CD8-positive, alpha-beta memory T cell (primary cell): ENCODE measurements around the gene TNPO3. TPM values are rescaled to one million over a fixed set of nuclear protein-coding genes. Genes with fewer than 3 reads are reported as not detected.

Source experiments
- CTCF ChIA-PET: fragments of 350-600 bp; sonication (Branson Sonifier 250); formaldehyde crosslinking; loops from one replicate; lab custom pipeline; 2021; ENCODE audit warnings: antibody characterized with exemption; lab: Charles Lee
- POLR2A ChIA-PET: fragments of 350-600 bp; sonication (Branson Sonifier 250); formaldehyde crosslinking; loops from one replicate; lab custom pipeline; 2021; ENCODE audit warnings: antibody characterized with exemption; lab: Charles Lee
- DNase-seq, 5 donors: peaks; one replicate each; pipeline versions ENCODE4 v3.0.0 to v3.0.0-alpha.2; 2020 to 2022; ENCODE audit warnings: mixed read lengths in 1 of 5
- H3K27ac ChIP-seq: one replicate; pipeline ENCODE4 v1.7.0; 2013; ENCODE audit warnings: low read depth, mild to moderate bottlenecking, low read length, moderate library complexity
- H3K27me3 ChIP-seq: 2 replicates; pipeline ENCODE4 v1.7.0; 2013; ENCODE audit warnings: low read length, mild to moderate bottlenecking; ENCODE audit not compliant: insufficient read depth, poor library complexity, severe bottlenecking
- H3K36me3 ChIP-seq: 2 replicates; pipeline ENCODE4 v1.7.0; 2013; ENCODE audit warnings: mild to moderate bottlenecking, low read length, moderate library complexity; ENCODE audit not compliant: insufficient read depth
- H3K4me1 ChIP-seq: 2 replicates; pipeline ENCODE4 v1.7.0; 2013; ENCODE audit warnings: mild to moderate bottlenecking, low read length, moderate library complexity; ENCODE audit not compliant: insufficient read depth
- H3K4me3 ChIP-seq: 2 replicates; pipeline ENCODE4 v1.7.0; 2013; ENCODE audit warnings: mild to moderate bottlenecking, low read length
- H3K9me3 ChIP-seq: 2 replicates; pipeline ENCODE4 v1.7.0; 2013; ENCODE audit warnings: mild to moderate bottlenecking, low read length
- H3K27ac Mint-ChIP-seq, 8 donors: one replicate each; pipeline ENCODE4 v1.8.0; 2020 to 2021; ENCODE audit warnings: mixed read lengths in 8 of 8, mild to moderate bottlenecking in 6 of 8, inconsistent platforms in 3 of 8, moderate library complexity in 3 of 8
- H3K27me3 Mint-ChIP-seq, 2 donors: one replicate each; pipeline ENCODE4 v1.8.0; 2020 to 2021; ENCODE audit warnings: mixed read lengths in 2 of 2, mild to moderate bottlenecking in 1 of 2, moderate library complexity in 1 of 2
- H3K36me3 Mint-ChIP-seq, 3 donors: one replicate each; pipeline ENCODE4 v1.8.0; 2020 to 2021; ENCODE audit warnings: mixed read lengths in 3 of 3, inconsistent platforms in 1 of 3, mild to moderate bottlenecking in 1 of 3
- H3K4me1 Mint-ChIP-seq, 3 donors: one replicate each; pipeline ENCODE4 v1.8.0; 2020 to 2021; ENCODE audit warnings: mixed read lengths in 3 of 3, inconsistent platforms in 1 of 3, mild to moderate bottlenecking in 1 of 3
- H3K4me3 Mint-ChIP-seq, 7 donors: one replicate each; pipeline ENCODE4 v1.8.0; 2020 to 2021; ENCODE audit warnings: mixed read lengths in 7 of 7, mild to moderate bottlenecking in 6 of 7, moderate library complexity in 4 of 7, inconsistent platforms in 2 of 7
- H3K9me3 Mint-ChIP-seq, 5 donors: one replicate each; pipeline ENCODE4 v1.8.0; 2020 to 2022; ENCODE audit warnings: mixed read lengths in 5 of 5, mild to moderate bottlenecking in 3 of 5, moderate library complexity in 2 of 5, inconsistent platforms in 1 of 5
- polyA plus RNA-seq: library from polyadenylated mRNA; unstranded; fragments of 300-500 nt; fragmentation: Illumina TruSeq; gene quantifications from one replicate; pipeline ENCODE4 v1.2.3, GENCODE V29; 2021
- total RNA-seq, 2 experiments: library from RNA; stranded (reverse); gene quantifications; one replicate each; pipeline ENCODE4 v1.2.3, GENCODE V29; 2021

TNPO3 gene
- total and polyA plus RNA-seq, 3 experiments from 2014 or later: 43.1 to 82.1 (median 80.5) TPM

- CTCF ChIA-PET: no interaction called here
- no peak overlapping the region for H3K4me3 Mint-ChIP-seq
- H3K27ac Mint-ChIP-seq: no peak overlapping the region
- Histone ChIP-seq H3K27ac (no peak overlapping the region), H3K27me3 (no peaks in the 10 kb centered on the region), H3K4me3 (no peak overlapping the region), H3K9me3 (no peaks in the 10 kb centered on the region), H3K4me1 (peaks cover 13% of the 10 kb centered on the region), H3K36me3 (no peaks in the 10 kb centered on the region)
- no peaks in the 10 kb centered on the region for H3K36me3 Mint-ChIP-seq
- peaks cover 11 to 18% (median 15%) of the 10 kb centered on the region in 3 donors for H3K4me1 Mint-ChIP-seq
- POLR2A ChIA-PET: no interaction called here
- no peak for DNase-seq
- H3K9me3 Mint-ChIP-seq: no peaks in the 10 kb centered on the region
- H3K27me3 Mint-ChIP-seq: peaks cover 3 to 7% of the 10 kb centered on the region in 2 donors
Measured at GRCh38 chr7:129093867-129094456, 39.1 kb upstream of the TNPO3 start.

- Mint-ChIP-seq H3K9me3 (no peaks in the 10 kb centered on the region), H3K27ac (peak overlapping the region in 4 of 8 donors; percentile 31 to 90 (median 58)), H3K4me3 (no peak overlapping the region), H3K27me3 (peaks cover 3% of the 10 kb centered on the region in 2 donors), H3K4me1 (peaks cover 11 to 18% (median 15%) of the 10 kb centered on the region in 3 donors), H3K36me3 (no peaks in the 10 kb centered on the region)
- Histone ChIP-seq H3K4me1 (peaks cover 13% of the 10 kb centered on the region), H3K27ac (no peak overlapping the region), H3K27me3 (no peaks in the 10 kb centered on the region), H3K4me3 (no peak overlapping the region), H3K36me3 (no peaks in the 10 kb centered on the region), H3K9me3 (no peaks in the 10 kb centered on the region)
- DNase-seq: peak; percentile 66 to 87 (median 76)
- CTCF ChIA-PET: interaction anchor here (0.7 to 2.0 kb wide), 34 partner anchors 8 to 665 kb away, joined by 3 to 17 read pairs (median 3); partner anchors contain the start of genes KCP and TNPO3
- POLR2A ChIA-PET: no interaction called here
Measured at GRCh38 chr7:129091484-129092002, 36.6 kb upstream of the TNPO3 start.

- DNase-seq: no peak
- Mint-ChIP-seq H3K9me3 (no peaks in the 10 kb centered on the region), H3K4me3 (no peak overlapping the region), H3K4me1 (peaks cover 9 to 11% (median 11%) of the 10 kb centered on the region in 3 donors), H3K27me3 (peaks cover 3% of the 10 kb centered on the region in 2 donors), H3K27ac (no peak overlapping the region), H3K36me3 (no peaks in the 10 kb centered on the region)
- H3K27ac ChIP-seq: no peak overlapping the region
- ChIA-PET POLR2A (no interaction called here), CTCF (interaction anchor here (1.0 to 2.0 kb wide), 7 partner anchors 9 to 193 kb away, joined by 3 to 17 read pairs (median 4); no protein-coding TSS in a partner anchor)
- H3K36me3 ChIP-seq: no peaks in the 10 kb centered on the region
- H3K27me3 ChIP-seq: no peaks in the 10 kb centered on the region
- H3K9me3 ChIP-seq: no peaks in the 10 kb centered on the region
- H3K4me3 ChIP-seq: no peak overlapping the region
- H3K4me1 ChIP-seq: peaks cover 8% of the 10 kb centered on the region
Measured at GRCh38 chr7:129090300-129090907, 35.5 kb upstream of the TNPO3 start.

- no peak overlapping the region for H3K4me3 Mint-ChIP-seq
- POLR2A ChIA-PET: no interaction called here
- peaks cover 2% of the 10 kb centered on the region for H3K4me1 ChIP-seq
Measured at GRCh38 chr7:129089521-129090212, 34.8 kb upstream of the TNPO3 start.

GRCh38 chr7:129084801-129085551 is 30.1 kb upstream of the TNPO3 start:
- H3K4me1 ChIP-seq: no peaks in the 10 kb centered on the region
- H3K27ac ChIP-seq: no peak overlapping the region
- ChIA-PET POLR2A (no interaction called here), CTCF (interaction anchor here (0.8 kb wide), 1 partner anchor 177 kb away, joined by 3 read pairs; no protein-coding TSS in a partner anchor)
- no peak overlapping the region for H3K27ac Mint-ChIP-seq
- H3K36me3 Mint-ChIP-seq: no peaks in the 10 kb centered on the region
- H3K36me3 ChIP-seq: no peaks in the 10 kb centered on the region
- H3K27me3 Mint-ChIP-seq: peaks cover 4 to 9% of the 10 kb centered on the region in 2 donors
- H3K4me3 Mint-ChIP-seq: no peak overlapping the region
- no peak overlapping the region for H3K4me3 ChIP-seq
- no peak for DNase-seq
- no peaks in the 10 kb centered on the region for H3K9me3 Mint-ChIP-seq
- H3K4me1 Mint-ChIP-seq: no peaks in the 10 kb centered on the region
- H3K9me3 ChIP-seq: no peaks in the 10 kb centered on the region
- no peaks in the 10 kb centered on the region for H3K27me3 ChIP-seq

More at GRCh38 chr7:129089521-129090212, 34.8 kb upstream of the TNPO3 start:
- no peak overlapping the region for H3K27ac ChIP-seq
- no peaks in the 10 kb centered on the region for H3K36me3 ChIP-seq
- Mint-ChIP-seq H3K4me1 (peaks cover 4 to 7% (median 6%) of the 10 kb centered on the region in 3 donors), H3K9me3 (no peaks in the 10 kb centered on the region), H3K27ac (no peak overlapping the region), H3K36me3 (no peaks in the 10 kb centered on the region), H3K27me3 (peaks cover 3 to 7% of the 10 kb centered on the region in 2 donors)
- no peak overlapping the region for H3K4me3 ChIP-seq
- H3K27me3 ChIP-seq: no peaks in the 10 kb centered on the region
- DNase-seq: no peak
- H3K9me3 ChIP-seq: no peaks in the 10 kb centered on the region
- CTCF ChIA-PET: interaction anchor here (1.0 to 1.4 kb wide), 4 partner anchors 9 to 192 kb away, joined by 3 to 5 read pairs (median 3); no protein-coding TSS in a partner anchor

GRCh38 chr7:129083525-129083924 is 28.6 kb upstream of the TNPO3 start:
- ChIA-PET CTCF (no interaction called here), POLR2A (no interaction called here)
- peaks cover 4 to 15% of the 10 kb centered on the region in 2 donors for H3K27me3 Mint-ChIP-seq
- Histone ChIP-seq H3K4me3 (no peak overlapping the region), H3K27ac (no peak overlapping the region), H3K4me1 (no peaks in the 10 kb centered on the region), H3K27me3 (no peaks in the 10 kb centered on the region), H3K36me3 (no peaks in the 10 kb centered on the region), H3K9me3 (no peaks in the 10 kb centered on the region)
- no peak for DNase-seq
- H3K4me1 Mint-ChIP-seq: no peaks in the 10 kb centered on the region
- H3K4me3 Mint-ChIP-seq: no peak overlapping the region
- no peaks in the 10 kb centered on the region for H3K9me3 Mint-ChIP-seq
- no peak overlapping the region for H3K27ac Mint-ChIP-seq
- H3K36me3 Mint-ChIP-seq: no peaks in the 10 kb centered on the region

- Histone ChIP-seq H3K9me3 (no peaks in the 10 kb centered on the region), H3K4me3 (no peak overlapping the region), H3K27ac (no peak overlapping the region), H3K4me1 (no peaks in the 10 kb centered on the region), H3K36me3 (no peaks in the 10 kb centered on the region), H3K27me3 (no peaks in the 10 kb centered on the region)
- no peaks in the 10 kb centered on the region for H3K4me1 Mint-ChIP-seq
- peaks cover 8 to 32% of the 10 kb centered on the region in 2 donors for H3K27me3 Mint-ChIP-seq
- no peaks in the 10 kb centered on the region for H3K36me3 Mint-ChIP-seq
- ChIA-PET CTCF (interaction anchor here (0.7 kb wide), 1 partner anchor 16 kb away, joined by 3 read pairs; no protein-coding TSS in a partner anchor), POLR2A (no interaction called here)
- no peaks in the 10 kb centered on the region for H3K9me3 Mint-ChIP-seq
- no peak overlapping the region for H3K4me3 Mint-ChIP-seq
- DNase-seq: no peak
- no peak overlapping the region for H3K27ac Mint-ChIP-seq
Measured at GRCh38 chr7:129078455-129078854, 23.5 kb upstream of the TNPO3 start.
